Measurements from ENCODE around the gene TMIE.
"Not testable (repeated sequence)": the region's sequence is repeated elsewhere in the genome, so short reads cannot be mapped to it uniquely, and the experiment has no call there.

Gene TMIE

GRCh38 chr3:46750555-46751038 lies 49.4 kb downstream of the TMIE start:
- TF ChIP-seq CTCF (conservative IDR thresholded peaks at IDR 0.05) (no peak), ZFX (IDR thresholded peaks at IDR 0.05) (no peak)
- no peak overlapping the region for H3K27ac ChIP-seq

GRCh38 chr3:46753127-46753526 lies 51.9 kb downstream of the TMIE start:
- H3K27ac ChIP-seq = not testable (repeated sequence)

- TF ChIP-seq ZFX (IDR thresholded peaks at IDR 0.05) (no peak), CTCF (conservative IDR thresholded peaks at IDR 0.05) (no peak)
- H3K27ac ChIP-seq = no peak overlapping the region
Measured at GRCh38 chr3:46755646-46756045, 54.5 kb downstream of the TMIE start.

DNA sequence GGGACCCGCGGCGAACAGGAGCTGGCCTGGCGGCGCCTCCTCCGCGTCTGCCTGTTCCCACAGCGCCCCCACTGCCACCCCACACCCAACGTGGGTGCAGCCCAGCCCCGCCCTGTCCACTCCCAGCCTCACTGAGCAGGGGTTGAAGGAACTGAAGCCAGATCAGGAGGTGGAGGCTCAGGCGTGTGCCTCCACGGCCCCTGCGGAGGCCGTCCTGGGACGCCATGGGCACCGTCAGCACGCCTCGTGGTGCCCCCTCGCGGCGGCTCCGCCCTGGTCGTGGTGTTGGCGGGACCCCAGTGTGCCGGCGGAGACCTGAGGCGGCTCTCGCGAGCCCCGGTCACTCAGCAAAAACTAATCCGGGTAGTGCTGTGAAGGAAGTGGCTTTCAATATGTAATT lies 55.5 kb downstream of the TMIE start:
- TF ChIP-seq ZFX (IDR thresholded peaks at IDR 0.05) = no peak
- TF ChIP-seq CTCF (conservative IDR thresholded peaks at IDR 0.05) = 0 out of 2 replicates have a peak, but pooled peaks have one; percentile 16

GRCh38 chr3:46759239-46760167 lies 58.3 kb downstream of the TMIE start:
- TF ChIP-seq CTCF (conservative IDR thresholded peaks at IDR 0.05) (no peak), ZFX (IDR thresholded peaks at IDR 0.05) (no peak)

More for the DNA sequence above, 55.5 kb downstream of the TMIE start:
- H3K27ac ChIP-seq = no peak overlapping the region

More at GRCh38 chr3:46759239-46760167, 58.3 kb downstream of the TMIE start:
- no peak overlapping the region for H3K27ac ChIP-seq

Measured in C4-2B (cell line).